GM21367 (cell line): Measurements from ENCODE around the gene WDR37.

ENCODE experiments used
- ATAC-seq: cut with Tn5 transposase; IDR thresholded peaks from one replicate; pipeline ENCODE4 v1.9.1; 2021; ENCODE audit not compliant: unreplicated experiment

WDR37 gene

DNA sequence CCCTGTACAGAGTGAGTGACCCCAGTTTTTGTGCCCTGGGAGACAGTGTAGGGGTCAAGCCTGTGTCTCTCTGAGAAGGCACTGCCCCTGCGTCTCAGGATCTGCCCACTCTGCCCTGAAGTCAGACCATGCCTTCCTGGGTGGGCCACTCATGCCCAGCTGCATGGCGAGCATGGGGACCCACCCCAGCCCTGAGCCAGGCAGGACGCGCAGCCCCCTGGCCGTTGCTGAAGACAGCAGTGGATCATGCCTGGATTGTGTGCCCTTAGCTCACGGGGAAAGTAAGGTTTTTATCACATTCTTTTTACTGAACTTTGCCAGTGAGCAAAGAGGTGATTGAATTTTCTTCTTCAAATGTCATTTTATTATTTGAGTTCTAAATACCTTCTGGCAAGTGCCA, 66.2 kb downstream of the WDR37 start:
- no peak for ATAC-seq

DNA sequence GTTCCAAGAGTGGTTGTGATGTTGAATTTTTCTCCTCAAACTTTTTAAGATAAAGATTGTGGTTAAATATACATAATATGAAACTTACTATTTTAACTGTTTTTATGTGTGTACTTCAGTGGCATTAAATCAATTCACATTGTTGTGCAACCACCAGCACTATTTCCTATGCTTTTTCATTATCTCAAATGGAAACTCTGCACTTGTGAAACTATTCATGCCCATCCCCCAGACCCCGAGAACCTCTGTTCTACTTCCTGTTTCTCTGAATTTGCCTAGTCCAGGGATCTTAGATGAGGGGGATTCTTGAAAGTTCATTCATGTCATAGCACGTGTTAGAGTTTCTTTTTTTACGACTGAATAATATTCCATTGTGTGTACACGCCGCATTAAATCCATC, 67.0 kb downstream of the WDR37 start:
- no peak for ATAC-seq

DNA sequence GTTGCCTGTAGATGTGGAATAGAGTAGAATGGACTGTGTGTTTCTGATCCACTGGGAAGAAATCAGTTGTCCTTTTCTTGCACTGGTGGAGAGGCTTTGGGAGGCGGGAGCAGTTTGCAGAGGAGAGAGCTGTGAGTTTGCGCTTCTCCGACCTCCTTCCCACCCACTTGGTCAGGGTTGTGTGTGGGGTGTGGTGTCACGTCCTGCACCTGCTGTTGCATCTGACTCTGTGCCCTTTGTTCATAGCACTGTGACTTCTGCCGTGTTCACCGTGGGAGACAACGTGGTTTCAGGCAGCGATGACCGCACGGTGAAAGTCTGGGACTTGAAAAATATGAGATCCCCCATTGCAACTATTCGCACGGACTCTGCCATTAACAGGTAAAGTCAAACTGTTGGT, 67.8 kb downstream of the WDR37 start:
- ATAC-seq: no peak

DNA sequence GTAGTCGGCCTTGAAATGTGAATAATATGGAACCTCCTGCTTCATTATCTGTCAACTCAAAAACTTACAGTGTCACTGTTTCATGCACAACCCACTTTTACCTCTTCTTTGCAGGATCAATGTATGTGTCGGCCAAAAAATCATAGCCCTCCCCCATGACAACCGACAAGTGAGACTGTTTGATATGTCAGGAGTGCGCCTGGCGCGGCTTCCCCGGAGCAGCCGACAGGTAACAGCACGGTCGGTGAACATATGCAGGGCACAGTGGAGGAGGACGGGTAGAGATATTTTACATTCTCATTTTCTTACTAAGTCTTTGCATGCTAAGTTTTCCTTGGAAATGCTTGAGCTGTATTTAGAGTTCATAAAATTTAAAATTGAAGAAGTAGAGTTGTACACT, 68.6 kb downstream of the WDR37 start:
- no peak for ATAC-seq

DNA sequence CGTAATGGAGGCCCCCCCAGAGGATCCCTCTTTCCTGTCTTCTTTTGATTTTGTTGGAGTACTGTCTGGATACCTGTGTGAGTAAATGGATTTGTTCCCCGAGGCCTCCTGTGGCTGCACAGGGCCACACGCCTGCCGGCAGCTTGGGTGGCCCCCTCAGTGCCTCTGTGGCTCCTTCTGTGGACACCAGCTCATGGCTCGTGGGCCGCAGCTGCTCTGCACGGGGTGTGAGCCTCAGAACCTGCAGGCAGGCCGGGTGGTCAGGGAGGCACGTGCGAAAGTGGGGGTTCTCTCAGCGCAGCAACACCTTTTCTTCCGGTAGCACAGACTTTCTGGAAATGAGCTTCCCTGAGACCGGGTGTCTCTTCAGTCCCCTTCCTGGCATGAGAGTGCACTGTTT, 70.3 kb downstream of the WDR37 start:
- ATAC-seq: no peak

DNA sequence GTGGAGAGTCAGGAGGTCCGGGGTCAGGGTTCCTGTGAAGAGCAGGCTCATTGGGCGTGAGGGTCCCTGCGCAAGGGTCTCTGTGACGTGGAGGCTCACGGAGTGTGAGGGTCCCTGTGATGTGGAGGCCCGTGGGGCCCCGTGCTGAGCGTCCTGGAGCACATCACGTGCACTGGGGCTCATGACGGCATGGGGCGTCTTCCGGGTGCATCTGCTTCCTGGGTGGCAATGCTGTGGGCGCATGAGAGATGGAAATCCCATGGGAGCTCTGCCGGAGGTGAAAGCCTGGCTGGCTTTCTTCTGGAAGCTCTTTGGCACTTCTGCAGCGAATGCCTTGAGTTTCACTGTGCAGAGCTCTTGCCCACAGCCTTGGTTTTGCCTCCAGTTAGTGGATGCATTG, 71.4 kb downstream of the WDR37 start:
- ATAC-seq: no peak

DNA sequence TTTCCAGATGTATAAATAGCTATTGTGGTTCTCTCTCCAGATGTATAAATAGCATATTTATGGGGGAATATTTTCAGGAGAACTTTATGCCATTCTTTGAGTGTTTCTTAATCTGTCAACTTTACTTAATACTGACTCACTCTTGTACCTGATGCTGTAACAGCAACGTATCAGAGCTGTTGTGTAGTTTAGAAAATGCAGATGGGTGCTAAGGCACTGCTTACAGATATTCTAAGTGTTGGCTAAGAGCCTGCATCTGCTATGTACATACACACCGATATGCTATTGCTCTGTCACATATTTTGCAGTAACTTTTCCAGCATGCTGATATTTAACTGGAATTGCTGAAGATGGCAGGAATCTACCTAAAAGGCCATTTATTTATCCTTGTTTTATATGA, 71.9 kb downstream of the WDR37 start:
- no peak for ATAC-seq

DNA sequence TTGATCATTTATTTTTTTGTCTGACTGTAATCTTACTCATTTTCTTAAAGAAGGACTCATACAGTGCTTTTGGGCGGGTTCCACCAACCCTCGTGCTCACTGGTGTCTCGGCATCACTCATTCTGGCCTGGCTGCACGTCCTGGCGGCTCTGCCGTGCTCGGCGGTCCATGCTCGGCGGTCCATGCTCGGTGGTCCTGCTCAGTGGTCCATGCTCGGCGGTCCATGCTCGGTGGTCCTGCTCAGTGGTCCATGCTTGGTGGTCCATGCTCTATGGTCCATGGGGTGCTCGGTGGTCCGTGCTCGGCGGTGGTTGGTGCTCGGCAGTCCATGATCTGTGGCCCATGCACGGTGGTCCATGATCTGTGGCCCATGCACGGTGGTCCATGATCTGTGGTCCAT, 72.5 kb downstream of the WDR37 start:
- ATAC-seq: no peak

DNA sequence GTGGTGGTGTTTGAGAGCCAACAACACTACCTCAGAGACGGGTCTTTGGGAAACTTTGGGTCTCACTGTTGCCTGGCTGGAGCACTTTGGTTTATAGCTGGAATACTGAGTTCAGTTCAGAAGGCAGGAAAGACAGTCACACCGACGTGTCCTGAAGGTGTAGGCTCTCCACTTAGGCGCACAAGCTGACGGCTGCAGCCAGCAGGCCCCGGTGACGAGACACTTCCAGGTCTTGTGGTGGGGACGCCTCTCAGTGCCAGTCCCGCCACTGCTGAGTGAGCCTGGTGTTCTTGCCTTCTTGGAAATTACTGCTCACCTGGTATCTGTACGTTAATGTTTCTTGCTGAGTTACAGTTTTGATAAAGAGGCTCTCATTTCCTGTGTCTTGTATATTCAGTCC, 74.0 kb downstream of the WDR37 start:
- ATAC-seq: no peak

DNA sequence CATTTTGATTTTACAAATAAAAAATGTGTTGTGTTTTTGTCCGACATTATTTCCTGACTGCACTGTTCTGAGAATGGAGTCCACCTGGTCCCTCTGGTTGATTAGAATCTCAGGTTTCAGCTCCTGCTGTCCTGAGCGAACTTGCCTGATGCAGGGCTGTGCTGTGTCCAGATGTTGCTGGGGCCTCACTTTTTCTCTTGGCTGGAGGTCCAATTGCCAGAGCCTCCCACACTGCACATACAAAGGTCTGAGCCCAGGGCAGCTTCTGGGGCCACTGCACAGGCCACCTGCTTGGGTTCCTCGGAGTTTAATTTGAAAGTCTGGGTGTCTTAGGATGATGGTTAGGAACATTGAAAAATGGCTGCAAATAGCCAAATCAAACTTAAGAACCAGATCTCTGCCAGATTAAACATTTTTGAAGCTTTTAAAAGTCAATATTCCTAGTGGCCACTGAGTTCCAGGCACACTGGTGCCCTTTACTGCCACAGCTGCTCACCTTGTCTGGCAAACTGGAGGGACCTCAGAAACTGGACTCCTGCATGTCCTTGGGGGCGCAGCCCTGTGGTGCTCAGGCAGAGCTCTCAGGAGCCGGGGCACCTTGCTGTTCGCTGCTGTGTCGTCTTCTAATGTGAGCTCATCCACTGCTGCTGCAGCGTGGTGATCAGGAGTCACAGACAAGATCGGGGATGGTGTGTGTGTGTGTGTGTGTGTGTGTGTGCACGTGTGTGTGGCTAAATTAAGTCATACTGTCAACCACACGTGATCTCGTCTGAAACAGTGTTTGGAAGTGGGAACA, 75.0 kb downstream of the WDR37 start:
- no peak for ATAC-seq

DNA sequence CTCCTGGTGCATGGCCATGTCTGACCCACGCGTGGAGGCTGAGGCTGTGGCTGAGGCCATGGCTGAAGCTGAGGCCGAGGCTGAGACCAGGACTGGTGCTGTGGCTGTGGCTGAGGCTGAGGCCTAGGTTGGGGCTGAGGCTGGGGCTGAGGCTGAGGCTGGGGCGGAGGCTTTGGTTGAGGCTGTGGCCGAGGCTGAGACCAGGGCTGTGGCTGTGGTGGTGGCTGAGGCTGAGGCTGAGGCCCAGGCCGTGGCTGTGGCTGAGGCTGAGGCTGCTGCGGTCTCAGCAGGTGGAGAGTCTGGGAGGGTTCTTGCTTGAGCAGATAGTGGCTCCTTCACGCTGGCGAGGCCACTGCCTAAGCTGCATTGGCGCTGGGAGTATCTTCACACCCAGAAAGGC, 76.4 kb downstream of the WDR37 start:
- no peak for ATAC-seq

DNA sequence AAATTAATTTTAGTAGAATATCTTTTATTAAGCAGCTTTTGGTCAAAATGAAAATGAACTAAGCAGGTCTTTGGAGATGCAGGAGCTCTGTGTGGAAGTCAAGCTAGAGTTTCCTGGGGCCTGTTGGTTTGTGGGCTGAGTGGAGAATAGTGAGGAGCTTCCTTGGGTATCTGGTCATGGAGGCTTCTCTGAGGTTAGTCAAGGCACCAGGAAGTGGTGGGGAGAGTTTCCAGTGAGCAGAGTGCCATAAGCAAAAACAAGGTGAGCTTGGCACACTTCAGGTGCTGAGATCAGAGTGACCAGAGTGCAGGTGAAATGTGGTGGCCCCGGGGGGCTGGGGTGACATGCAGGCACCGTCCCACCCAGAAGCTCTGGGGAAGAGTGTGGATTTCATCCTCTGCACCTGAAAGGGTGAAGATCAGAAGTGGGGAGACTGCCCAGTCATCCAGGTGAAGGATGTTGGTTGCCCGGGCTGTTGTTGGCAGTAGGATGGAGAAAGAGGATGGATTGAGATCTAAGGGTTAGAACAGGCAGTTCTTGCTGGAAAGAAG, 77.4 kb downstream of the WDR37 start:
- ATAC-seq: no peak

DNA sequence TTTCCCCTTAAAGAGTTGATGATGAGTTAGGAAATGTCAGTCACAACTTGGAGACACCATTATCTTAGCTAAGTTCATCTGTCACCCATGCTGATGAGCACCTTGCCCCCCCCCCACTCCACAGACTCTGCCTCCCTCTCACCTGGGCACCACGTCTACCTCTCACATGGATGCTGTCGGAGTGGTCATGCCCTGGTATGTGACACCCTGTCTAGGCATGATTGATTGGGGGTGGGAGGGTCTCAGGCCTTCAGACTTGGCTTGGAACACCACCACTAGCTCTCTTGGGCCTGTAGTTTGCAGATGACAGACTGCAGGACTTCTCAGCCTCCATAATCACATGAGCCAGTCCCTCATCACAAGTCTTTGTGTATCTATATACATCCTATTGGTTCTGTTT, 78.0 kb downstream of the WDR37 start:
- ATAC-seq: no peak

DNA sequence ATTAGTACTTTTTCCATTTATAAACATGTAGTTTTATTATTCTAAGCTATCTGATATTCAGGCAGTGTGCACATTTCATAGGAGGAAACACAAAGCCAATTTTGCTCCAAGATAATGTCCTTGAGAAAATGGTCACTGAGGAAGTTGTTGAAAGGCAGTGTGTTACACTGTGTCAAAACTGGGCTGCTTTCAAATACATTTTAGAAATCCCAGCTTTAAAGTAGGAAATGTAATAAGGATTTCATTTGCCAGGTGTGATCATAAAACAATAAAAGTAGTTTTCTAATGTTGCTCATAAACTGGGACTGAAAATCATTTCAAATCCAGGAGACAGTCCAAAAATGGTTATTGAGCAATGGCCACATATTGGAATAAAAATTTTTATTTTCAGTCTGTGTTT, 80.1 kb downstream of the WDR37 start:
- no peak for ATAC-seq

DNA sequence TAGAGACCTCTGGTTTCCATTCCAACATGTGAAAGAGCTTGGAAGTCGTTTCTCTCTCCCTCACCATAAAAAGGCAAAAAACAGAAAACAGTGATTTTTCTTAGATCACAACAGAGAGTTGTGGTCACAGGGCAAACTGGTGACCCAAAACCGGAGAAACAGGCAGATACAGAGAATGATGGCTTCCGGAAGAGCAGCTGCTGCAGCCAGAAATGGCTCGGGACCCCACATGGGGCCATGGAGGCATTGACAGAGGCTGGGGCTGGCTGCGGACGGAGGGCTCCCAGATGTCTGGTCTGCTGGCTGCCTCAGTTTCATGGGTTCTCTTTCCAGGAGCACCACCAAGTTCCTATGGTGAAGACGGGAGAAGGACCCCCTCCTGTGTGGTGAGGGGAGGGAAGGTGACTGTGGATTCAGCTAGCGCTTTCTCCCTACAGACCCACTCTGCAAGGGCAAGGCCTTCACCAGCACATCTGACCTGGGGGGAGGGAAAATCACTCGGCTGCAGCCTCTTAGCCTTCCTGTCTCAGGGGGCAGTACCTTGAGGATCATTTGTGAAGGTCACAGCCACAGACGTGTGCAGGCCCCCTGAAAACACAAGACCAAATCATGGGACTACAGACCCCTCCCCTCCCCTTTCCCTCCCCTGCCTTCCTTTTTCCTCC, 81.4 kb downstream of the WDR37 start:
- ATAC-seq: no peak

DNA sequence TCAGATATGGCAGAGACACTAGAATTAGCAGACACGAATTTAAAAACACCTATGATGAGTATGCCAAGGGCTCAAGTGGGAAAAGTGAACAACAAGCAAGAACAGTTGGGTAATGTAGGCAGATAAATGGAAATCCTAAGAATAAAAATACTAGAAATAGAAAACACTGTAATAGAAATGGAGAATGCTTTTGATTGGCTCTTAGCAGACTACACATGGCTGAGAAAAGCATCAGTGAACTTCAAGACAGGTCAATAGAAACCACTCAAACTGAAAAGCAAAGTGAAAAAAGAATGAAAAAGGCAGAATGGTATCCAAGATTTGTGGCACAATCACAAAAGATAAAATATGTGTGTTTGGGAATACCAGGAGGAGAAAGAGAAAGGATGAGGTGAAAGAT, 82.3 kb downstream of the WDR37 start:
- ATAC-seq: no peak

DNA sequence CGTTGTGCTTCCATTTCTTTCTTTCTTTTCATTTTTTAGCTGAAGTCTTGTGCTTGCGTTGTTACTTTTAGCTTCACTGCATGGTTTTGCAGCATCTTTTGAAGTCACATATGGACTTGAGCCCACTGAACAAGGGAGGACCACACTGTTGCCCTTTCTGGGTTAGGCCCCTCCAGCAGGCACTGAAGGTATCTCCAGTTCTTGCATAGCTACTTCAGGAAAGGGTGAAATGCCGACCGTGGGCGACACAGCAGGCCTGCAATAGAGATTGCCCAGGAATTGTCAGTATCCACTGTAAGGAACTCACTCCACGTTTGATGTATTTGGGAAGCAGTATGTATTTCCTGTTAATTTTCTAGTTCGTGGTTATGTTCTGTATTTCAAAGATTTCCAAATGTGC, 85.1 kb downstream of the WDR37 start:
- ATAC-seq: no peak

DNA sequence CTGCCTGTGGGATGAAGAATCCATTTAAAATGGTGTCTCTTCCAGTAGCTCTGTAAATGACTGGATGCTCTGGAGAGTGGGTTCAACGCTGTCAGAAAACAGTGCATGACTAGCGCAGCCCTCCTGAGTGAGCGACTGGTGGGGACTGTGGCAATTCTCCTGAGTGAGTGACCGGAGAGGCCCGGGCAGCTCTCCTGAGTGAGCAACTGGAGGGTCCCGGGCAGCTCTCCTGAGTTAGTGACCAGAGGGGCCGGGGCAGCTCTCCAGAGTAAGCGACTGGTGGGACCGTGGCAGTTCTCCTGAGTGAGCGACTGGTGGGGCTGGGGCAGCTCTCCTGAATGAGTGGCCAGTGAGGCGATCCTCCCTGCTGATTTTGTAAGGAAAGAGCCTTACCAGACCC, 85.5 kb downstream of the WDR37 start:
- ATAC-seq: no peak

DNA sequence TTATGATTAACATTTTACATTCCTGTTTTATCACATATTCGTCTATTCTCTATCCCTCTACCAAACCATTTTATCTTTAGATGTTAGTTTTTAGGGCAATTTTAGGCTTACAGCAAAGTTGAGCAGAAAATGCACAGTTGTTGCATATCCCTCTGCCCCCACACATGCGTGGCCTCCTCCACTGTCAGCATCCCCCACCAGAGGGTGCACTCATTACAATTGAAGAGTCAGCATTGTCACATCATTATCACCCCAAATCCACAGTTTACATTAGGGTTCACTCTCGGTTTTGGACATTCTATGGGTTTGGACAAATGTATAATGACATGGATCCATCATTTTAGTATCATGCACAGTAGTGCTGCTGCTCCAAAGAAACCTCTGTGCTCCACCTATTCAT, 86.4 kb downstream of the WDR37 start:
- ATAC-seq: no peak

DNA sequence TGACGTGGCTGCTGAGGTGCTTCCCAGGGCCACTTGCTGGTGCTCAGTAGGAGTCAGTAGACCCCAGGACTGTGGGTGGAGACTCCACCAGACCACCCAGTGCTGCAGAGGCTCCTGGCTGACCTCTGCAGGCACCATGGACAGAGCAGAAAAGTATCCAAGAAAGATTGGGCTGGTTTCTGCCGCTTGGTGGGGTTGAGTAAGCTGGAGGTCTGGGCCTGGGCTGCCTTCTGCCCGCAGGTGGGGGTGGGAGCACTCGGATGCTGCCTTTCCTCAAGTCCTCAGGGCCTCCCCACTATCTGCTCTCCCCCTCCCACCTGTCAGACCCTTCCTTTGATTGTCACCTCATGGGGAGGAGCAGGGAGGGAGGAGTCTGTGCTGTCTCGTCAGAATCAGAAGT, 91.6 kb downstream of the WDR37 start:
- no peak for ATAC-seq

DNA sequence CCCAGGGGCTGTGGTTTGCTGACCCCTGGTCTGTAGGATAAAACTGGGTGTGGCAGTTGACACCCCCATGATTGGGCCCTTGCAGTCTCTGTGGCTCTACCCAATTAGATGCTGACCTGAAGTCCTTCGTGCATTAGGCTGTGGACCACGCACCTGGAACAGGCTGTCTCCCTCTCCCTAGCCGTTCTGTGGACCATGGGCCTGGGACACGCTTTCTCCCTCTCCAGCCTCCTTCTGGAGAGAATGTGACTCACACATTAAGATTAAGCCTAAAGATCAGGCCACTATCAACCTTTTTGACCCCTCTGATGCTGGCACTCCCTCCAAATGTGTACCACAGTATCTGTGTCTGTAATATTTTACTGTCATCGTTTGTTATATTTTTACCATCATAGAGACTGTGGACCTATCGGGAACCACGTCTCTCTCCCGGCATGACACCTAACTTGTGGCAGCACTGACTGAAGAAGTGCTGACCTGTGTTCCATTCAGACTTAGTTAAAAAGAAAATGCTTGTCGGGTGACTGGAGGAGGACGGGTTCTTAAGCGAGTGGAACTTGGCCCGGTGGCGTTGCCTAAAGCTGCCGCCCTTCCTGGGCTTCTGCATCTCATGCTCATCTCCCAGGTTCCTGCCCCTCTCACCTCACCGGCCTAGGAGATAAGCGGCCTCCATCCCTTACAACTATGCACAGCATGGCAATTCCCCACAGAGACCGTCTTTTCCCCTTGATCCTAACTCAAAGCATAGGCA, 92.8 kb downstream of the WDR37 start:
- ATAC-seq: no peak
